Epidermal melanocyte (primary cell): ENCODE data around the gene GMDS.
"Not testable (repeated sequence)": the region's sequence is repeated elsewhere in the genome, so short reads cannot be mapped to it uniquely, and the experiment has no call there.

Source experiments
- DNase-seq: peaks from one replicate; pipeline ENCODE4 v3.0.0; 2011; ENCODE audit warnings: low spot score; ENCODE audit not compliant: insufficient read length

GMDS gene

GRCh38 chr6:1695546-1696462, 549.6 kb downstream of the GMDS start:
- DNase-seq = no peak

- not testable (repeated sequence) for DNase-seq
Observed at GRCh38 chr6:1691828-1692227, 553.6 kb downstream of the GMDS start.

GRCh38 chr6:1690656-1691055, 554.7 kb downstream of the GMDS start:
- not testable (repeated sequence) for DNase-seq

- no peak for DNase-seq
Observed at GRCh38 chr6:1689141-1689540, 556.3 kb downstream of the GMDS start.

GRCh38 chr6:1688396-1688795, 557.0 kb downstream of the GMDS start:
- DNase-seq = no peak

GRCh38 chr6:1687402-1687801, 558.0 kb downstream of the GMDS start:
- no peak for DNase-seq

GRCh38 chr6:1686117-1687098, 559.0 kb downstream of the GMDS start:
- no peak for DNase-seq

GRCh38 chr6:1679688-1680068, 565.7 kb downstream of the GMDS start:
- DNase-seq = no peak

GRCh38 chr6:1679031-1679687, 566.2 kb downstream of the GMDS start:
- no peak for DNase-seq

- no peak for DNase-seq
Observed at GRCh38 chr6:1678201-1678600, 567.2 kb downstream of the GMDS start.

GRCh38 chr6:1672379-1672778, 573.0 kb downstream of the GMDS start:
- no peak for DNase-seq

GRCh38 chr6:1670711-1671462, 574.5 kb downstream of the GMDS start:
- no peak for DNase-seq

- no peak for DNase-seq
Observed at GRCh38 chr6:1669996-1670395, 575.4 kb downstream of the GMDS start.

GRCh38 chr6:1668456-1668855, 576.9 kb downstream of the GMDS start:
- DNase-seq = not testable (repeated sequence)

- DNase-seq = no peak
Observed at GRCh38 chr6:1667805-1668175, 577.6 kb downstream of the GMDS start.

GRCh38 chr6:1667012-1667804, 578.2 kb downstream of the GMDS start:
- no peak for DNase-seq

GRCh38 chr6:1665214-1665613, 580.2 kb downstream of the GMDS start:
- no peak for DNase-seq

- DNase-seq = no peak
Observed at GRCh38 chr6:1664329-1664728, 581.1 kb downstream of the GMDS start.

GRCh38 chr6:1663511-1663910, 581.9 kb downstream of the GMDS start:
- DNase-seq = no peak

GRCh38 chr6:1662534-1662933, 582.9 kb downstream of the GMDS start:
- DNase-seq = no peak
